H1 (cell line): ENCODE data around the gene GRB7. TPM values are rescaled to one million over a fixed set of nuclear protein-coding genes. Genes with fewer than 3 reads are reported as not detected.

Experiments
- CTCF ChIA-PET: fragments of 300-600 bp; sonication (Branson Sonifier 250); formaldehyde crosslinking; loops from one replicate; lab custom pipeline; 2021; ENCODE audit not compliant: partially characterized antibody; lab: Charles Lee
- POLR2A ChIA-PET: fragments of 300-600 bp; sonication (Branson Sonifier 250); formaldehyde crosslinking; loops from one replicate; lab custom pipeline; 2021; ENCODE audit warnings: inconsistent platforms; ENCODE audit not compliant: partially characterized antibody; lab: Charles Lee
- DNase-seq, 2 experiments: peaks; one replicate each; pipeline versions ENCODE4 v3.0.0 to v3.0.0-alpha.2; 2010 to 2022; ENCODE audit warnings: low spot score in 2 of 2, low read depth in 1 of 2, mixed read lengths in 1 of 2
- FAIRE-seq: peaks from 2 replicates; lab custom pipeline; 2011; peaks lifted over from hg19 to GRCh38; lab: Jason Lieb, UNC
- H2AFZ ChIP-seq: 2 replicates; pipeline ENCODE4 v1.8.1; 2012; ENCODE audit warnings: low read length, inconsistent platforms
- H2AK5ac ChIP-seq: 2 replicates; pipeline ENCODE4 v1.6.1; 2013; ENCODE audit warnings: low read depth, low read length
- H2BK120ac ChIP-seq: replicated peaks from 2 replicates; pipeline ENCODE3; 2013; ENCODE audit warnings: low read depth, low read length, inconsistent platforms
- H2BK12ac ChIP-seq: 2 replicates; pipeline ENCODE4 v1.6.1; 2013; ENCODE audit warnings: low read depth, low read length
- H2BK15ac ChIP-seq: 2 replicates; pipeline ENCODE4 v1.6.1; 2013; ENCODE audit warnings: low read length
- H2BK20ac ChIP-seq: 2 replicates; pipeline ENCODE4 v1.6.1; 2013; ENCODE audit warnings: low read length
- H2BK5ac ChIP-seq: 2 replicates; pipeline ENCODE4 v1.6.1; 2013; ENCODE audit warnings: low read depth, low read length
- H3K14ac ChIP-seq: 2 replicates; pipeline ENCODE4 v1.6.1; 2013; ENCODE audit warnings: inconsistent platforms; ENCODE audit not compliant: insufficient read length
- H3K18ac ChIP-seq: 2 replicates; pipeline ENCODE4 v1.6.1; 2013; ENCODE audit warnings: low read length; ENCODE audit errors: extremely low read depth
- H3K23ac ChIP-seq: 2 replicates; pipeline ENCODE4 v1.6.1; 2013; ENCODE audit warnings: inconsistent platforms; ENCODE audit not compliant: insufficient read length
- H3K23me2 ChIP-seq: 2 replicates; pipeline ENCODE4 v1.6.1; 2013; ENCODE audit warnings: low read depth, low read length
- H3K27ac ChIP-seq: 2 replicates; pipeline ENCODE4 v1.6.1; 2011; ENCODE audit warnings: low read depth, low read length, inconsistent platforms
- H3K27me3 ChIP-seq, 4 experiments: replicated peaks in 1 of 4; 1 replicate in 1 of 4; 2 replicates in 3 of 4; pipeline versions ENCODE4 v1.6.1 to v1.8.1; 2011 to 2013; ENCODE audit warnings: low read length in 3 of 4, mild to moderate bottlenecking in 3 of 4, inconsistent platforms in 2 of 4, mixed read lengths in 2 of 4, moderate library complexity in 1 of 4; ENCODE audit not compliant: control insufficient read depth in 3 of 4, insufficient read depth in 3 of 4; ENCODE audit errors: extremely low read depth in 1 of 4
- H3K36me3 ChIP-seq, 4 experiments: 2 replicates each; pipeline versions ENCODE4 v1.6.1 to v1.8.1; 2011 to 2013; ENCODE audit warnings: mild to moderate bottlenecking in 4 of 4, low read length in 3 of 4, moderate library complexity in 2 of 4, control low read depth in 1 of 4, inconsistent platforms in 1 of 4; ENCODE audit not compliant: insufficient read depth in 4 of 4, control insufficient read depth in 2 of 4
- H3K4ac ChIP-seq: replicated peaks from 2 replicates; pipeline ENCODE3; 2013; ENCODE audit warnings: low read length, low read depth, mixed read lengths, inconsistent platforms; ENCODE audit not compliant: insufficient read length
- H3K4me1 ChIP-seq, 4 experiments: replicated peaks in 1 of 4; 1 replicate in 1 of 4; 2 replicates in 3 of 4; pipeline versions ENCODE4 v1.6.1 to v1.8.1; 2011 to 2013; ENCODE audit warnings: low read length in 3 of 4, inconsistent platforms in 2 of 4, mixed read lengths in 1 of 4; ENCODE audit not compliant: insufficient read depth in 4 of 4, control insufficient read depth in 3 of 4
- H3K4me2 ChIP-seq, 2 experiments: 2 replicates each; pipeline versions ENCODE4 v1.6.1 to v1.8.1; 2011 to 2013; ENCODE audit warnings: low read depth in 2 of 2, low read length in 2 of 2, control low read depth in 1 of 2, inconsistent platforms in 1 of 2, mild to moderate bottlenecking in 1 of 2; ENCODE audit not compliant: insufficient read depth in 1 of 2
- H3K4me3 ChIP-seq, 4 experiments: fragments of 200-600, 300-600 bp in 1 of 4; sonication (generic), shearing (Covaris generic), sonication (Bioruptor Twin) in 1 of 4; 2 replicates each; pipeline versions ENCODE4 v1.5.1 to v1.8.1; 2011 to 2016; ENCODE audit warnings: low read length in 4 of 4, low read depth in 3 of 4, control low read depth in 2 of 4, inconsistent platforms in 2 of 4, mild to moderate bottlenecking in 2 of 4, mixed read lengths in 1 of 4, moderate library complexity in 1 of 4; ENCODE audit not compliant: insufficient read depth in 2 of 4; ENCODE audit errors: extremely low read depth in 1 of 4
- H3K56ac ChIP-seq: replicated peaks from 2 replicates; pipeline ENCODE3; 2013; ENCODE audit warnings: low read depth, mild to moderate bottlenecking, mixed read lengths, low read length, inconsistent platforms; ENCODE audit not compliant: insufficient read length
- H3K79me1 ChIP-seq: 2 replicates; pipeline ENCODE4 v1.6.1; 2013; ENCODE audit warnings: low read depth, low read length, control low read depth
- H3K79me2 ChIP-seq, 2 experiments: 2 replicates each; pipeline versions ENCODE4 v1.6.1 to v1.8.1; 2012 to 2013; ENCODE audit warnings: low read length in 2 of 2, mild to moderate bottlenecking in 2 of 2, inconsistent platforms in 1 of 2; ENCODE audit not compliant: insufficient read depth in 2 of 2, control insufficient read depth in 1 of 2
- H3K9ac ChIP-seq, 4 experiments: replicated peaks in 1 of 4; 1 replicate in 1 of 4; 2 replicates in 3 of 4; pipeline versions ENCODE4 v1.6.1 to v1.8.1; 2011 to 2013; ENCODE audit warnings: low read depth in 3 of 4, low read length in 3 of 4, control low read depth in 2 of 4, mild to moderate bottlenecking in 2 of 4, moderate library complexity in 2 of 4, inconsistent platforms in 1 of 4; ENCODE audit errors: extremely low read depth in 1 of 4
- H3K9me3 ChIP-seq, 2 experiments: 2 replicates each; pipeline versions ENCODE4 v1.6.1 to v1.8.1; 2012 to 2013; ENCODE audit warnings: mild to moderate bottlenecking in 2 of 2, moderate library complexity in 2 of 2, control low read depth in 1 of 2, inconsistent platforms in 1 of 2, low read depth in 1 of 2, low read length in 1 of 2, mixed read lengths in 1 of 2; ENCODE audit not compliant: insufficient read depth in 2 of 2
- H4K20me1 ChIP-seq, 2 experiments: replicated peaks in 1 of 2; 2 replicates each; pipeline versions ENCODE3 to v1.8.1; 2011 to 2013; ENCODE audit warnings: inconsistent platforms in 2 of 2, low read length in 2 of 2, mild to moderate bottlenecking in 1 of 2; ENCODE audit not compliant: insufficient read depth in 2 of 2, control insufficient read depth in 1 of 2
- H4K5ac ChIP-seq: 2 replicates; pipeline ENCODE4 v1.6.1; 2013; ENCODE audit warnings: low read length, low read depth, mixed read lengths, inconsistent platforms; ENCODE audit not compliant: insufficient read length
- H4K8ac ChIP-seq: 2 replicates; pipeline ENCODE4 v1.8.0; 2013; ENCODE audit warnings: mild to moderate bottlenecking, moderate library complexity, low read length, inconsistent platforms; ENCODE audit not compliant: insufficient read depth; ENCODE audit errors: extremely low read depth
- H4K91ac ChIP-seq: replicated peaks from 2 replicates; pipeline ENCODE3; 2013; ENCODE audit warnings: low read length, mixed read lengths, inconsistent platforms; ENCODE audit not compliant: insufficient read length
- HDAC6 ChIP-seq: IDR thresholded peaks from one replicate; pipeline ENCODE4 v1.7.1; 2012; ENCODE audit warnings: low read depth, mild to moderate bottlenecking, inconsistent platforms, low read length, moderate library complexity
- KDM1A ChIP-seq: fragments of 200-600, 300-600 bp; sonication (generic); IDR thresholded peaks from 2 replicates; pipeline ENCODE4 v1.7.1; 2016; ENCODE audit warnings: mild to moderate bottlenecking, low read length, borderline replicate concordance
- SIN3A ChIP-seq, 2 experiments: IDR thresholded peaks in 1 of 2; conservative IDR thresholded peaks in 1 of 2; 2 replicates each; pipeline ENCODE4 v1.6.1; 2011 to 2012; ENCODE audit warnings: low read length in 2 of 2, improper control_type of control experiment in 1 of 2, low read depth in 1 of 2, mild to moderate bottlenecking in 1 of 2
- WGBS, 2 experiments: shearing (Covaris generic) in 1 of 2; methylation state at CpG; one replicate each; pipeline versions ENCODE4 v1.1.6 to v1.1.7; 2013 to 2015; ENCODE audit warnings: low lambda C conversion rate in 2 of 2, mixed read lengths in 2 of 2, inconsistent platforms in 1 of 2, low coverage in 1 of 2, missing lambda C conversion rate in 1 of 2; ENCODE audit not compliant: insufficient replicate concordance in 2 of 2, insufficient coverage in 1 of 2, insufficient read length in 1 of 2; ENCODE audit errors: extremely low coverage in 1 of 2, missing lambda C conversion rate in 1 of 2; 5-methylcytosine and 5-hydroxymethylcytosine counted together
- polyA plus RNA-seq, 7 experiments: library from polyadenylated mRNA; depleted of rRNA in 3 of 7; stranded (reverse) in 5 of 7; unstranded in 2 of 7; fragments of >200 nt in 5 of 7; fragments of 200-250 nt in 2 of 7; gene quantifications; 1 replicate in 5 of 7; 2 replicates in 1 of 7; 4 replicates in 1 of 7; pipeline versions ENCODE4 v1.2.1 to v1.2.3, GENCODE V29; 2011 to 2013; ENCODE audit warnings: missing spikeins in 2 of 7, mixed read lengths in 2 of 7
- total RNA-seq: library from RNA; stranded (reverse); fragmentation: NEBNext Ultra II Directional; extraction: Animal tissue kit (Norgen Biotek cat#: 25700); gene quantifications from 2 replicates; pipeline ENCODE4 v1.2.1, GENCODE V29; 2021

Gene GRB7
- total and polyA plus RNA-seq, 2 of the 8 experiments (the other 6 are each of a cell fraction or from before 2014, with no cell fraction given) = 32.2 to 41.5 TPM

DNA sequence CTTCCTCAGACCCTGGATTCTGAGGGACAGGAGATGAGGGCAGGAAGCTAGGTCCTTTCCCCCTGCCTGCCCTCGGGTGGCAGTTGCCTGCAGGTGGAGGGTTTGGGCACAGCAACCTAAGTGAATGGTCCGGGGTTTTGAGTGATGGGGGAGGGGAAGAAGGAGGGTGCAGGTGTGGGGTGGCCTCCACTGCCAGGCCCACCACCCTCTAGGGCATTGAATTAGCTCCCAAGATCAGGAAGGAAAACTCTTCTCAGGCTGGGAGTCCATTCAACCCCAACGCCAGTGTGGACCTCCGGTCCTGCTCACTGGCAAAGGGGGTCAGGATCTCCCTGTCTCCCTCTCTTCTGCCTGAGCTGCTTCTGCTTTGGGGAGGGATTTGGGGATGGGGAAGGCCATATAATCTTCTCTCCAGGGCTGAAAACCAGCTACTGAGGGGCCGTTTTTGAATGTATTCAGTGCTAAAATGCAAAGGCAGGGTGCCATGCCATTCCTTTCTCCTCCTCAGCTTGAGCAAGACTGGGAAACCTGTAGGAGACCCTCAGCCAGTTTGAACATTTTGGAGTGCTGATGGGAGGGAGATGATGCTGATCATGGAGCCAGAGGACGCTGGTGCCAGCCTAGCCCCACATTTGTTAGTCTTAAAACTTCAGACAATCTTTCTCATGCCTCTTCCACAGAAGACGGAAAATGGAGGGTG lies 18.8 kb downstream of the GRB7 start:
- no peak overlapping the region for H3K9ac ChIP-seq
- H4K5ac ChIP-seq = no peak overlapping the region
- H2BK15ac ChIP-seq = no peak overlapping the region
- no peak overlapping the region for H3K27ac ChIP-seq
- no peaks in the 10 kb centered on the region for H3K9me3 ChIP-seq
- no peaks in the 10 kb centered on the region for H4K20me1 ChIP-seq
- H3K27me3 ChIP-seq = peaks cover 0 to 3% (median 2%) of the 10 kb centered on the region in 4 experiments; a peak in 2 of 7 replicates
- H3K79me1 ChIP-seq = no peaks in the 10 kb centered on the region; the same call in 1 of the 2 replicates
- H3K56ac ChIP-seq = no peak overlapping the region
- H3K36me3 ChIP-seq = no peaks in the 10 kb centered on the region
- no peak overlapping the region for H3K4me3 ChIP-seq
- H3K23ac ChIP-seq = no peak overlapping the region
- CTCF ChIA-PET = interaction anchor here (0.5 to 8.2 kb wide), 7 partner anchors 26 to 143 kb away, joined by 3 to 102 read pairs (median 5); partner anchors contain the start of gene MIEN1
- 86% methylated on average over 7 of the region's 7 CpGs; no CpG with 5 or more reads in 1 of the 2 experiments for WGBS, 2 experiments
- no peak overlapping the region for H3K4me2 ChIP-seq
- H2AFZ ChIP-seq = no peak overlapping the region
- H3K18ac ChIP-seq = no peak overlapping the region
- POLR2A ChIA-PET = interaction anchor here (8.1 kb wide), 1 partner anchor 26 kb away, joined by 54 read pairs; the partner anchor contains the start of gene MIEN1
- no peak overlapping the region for H2AK5ac ChIP-seq
- no peak for DNase-seq
- no peak for TF ChIP-seq SIN3A (conservative IDR thresholded peaks at IDR 0.05 in 1 of 2, IDR thresholded peaks at IDR 0.05 in 1 of 2; ENCODE audit: low read depth in 1 of 2, low read length in 2 of 2)
- TF ChIP-seq HDAC6 = no peak
- TF ChIP-seq KDM1A = no peak
- TF ChIP-seq, all 59 proteins: peak for 0
- Histone ChIP-seq H4K8ac (no peak overlapping the region; the same call in 1 of the 2 replicates), H2BK20ac (0 out of 2 replicates have a peak overlapping the region, but pooled peaks have one; percentile 25), H3K4ac (no peak overlapping the region), H3K4me1 (peaks cover 9 to 22% (median 17%) of the 10 kb centered on the region in 4 experiments), H2BK120ac (no peak overlapping the region), H3K14ac (no peak overlapping the region), H3K79me2 (no peaks in the 10 kb centered on the region), H2BK12ac (peak overlapping the region; percentile 1; the same call in 1 of the 2 replicates), H2BK5ac (no peak overlapping the region), H4K91ac (no peak overlapping the region), H3K23me2 (peaks cover 10% of the 10 kb centered on the region; the same call in 1 of the 2 replicates)
- FAIRE-seq = no peak
